ENCODE results near the gene TMEM45A.

Gene TMEM45A

DNA sequence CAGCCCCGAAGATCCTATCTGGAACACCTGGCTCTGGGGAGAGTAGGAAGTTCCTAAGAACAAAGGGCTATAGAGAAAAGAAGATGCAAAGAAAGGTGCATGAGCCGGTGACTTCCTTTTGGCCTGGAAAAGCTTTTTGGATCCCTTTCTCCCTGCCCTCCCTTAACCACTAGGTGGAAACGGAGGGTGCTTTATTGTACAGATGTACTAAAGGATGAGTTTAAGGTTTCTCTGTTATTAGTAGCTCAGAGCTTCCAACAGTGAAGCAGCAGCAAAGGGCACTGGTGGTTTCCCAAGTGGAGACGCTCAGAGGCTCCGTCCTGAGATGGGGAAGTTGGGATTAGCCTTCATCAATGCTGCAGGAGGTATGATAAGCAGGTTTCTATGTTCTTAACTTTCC lies 111.0 kb downstream of the TMEM45A start:
- no peak overlapping the region for H3K27ac ChIP-seq (ENCODE audit: low read length)

DNA sequence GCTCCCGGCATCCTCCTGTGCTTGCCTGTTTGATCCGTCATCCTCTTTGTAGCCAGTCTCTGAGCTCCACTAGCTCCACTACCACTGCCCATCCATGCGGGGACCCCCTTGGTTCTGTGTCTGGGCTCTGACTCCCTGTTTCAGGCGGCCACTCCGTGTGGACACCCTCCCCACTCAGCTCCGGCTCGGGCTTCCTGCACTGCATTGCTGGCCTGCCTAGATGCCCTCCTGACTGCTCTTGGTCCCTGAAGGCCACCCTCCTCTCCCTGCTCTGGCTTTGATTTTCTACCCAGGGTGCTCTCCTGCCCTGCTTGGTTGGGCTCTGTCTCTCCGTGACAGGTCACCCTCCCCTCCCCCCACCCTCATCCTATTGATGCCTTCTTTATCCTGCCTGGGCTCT lies 112.9 kb downstream of the TMEM45A start:
- no peaks in the 10 kb centered on the region for H3K27me3 ChIP-seq (ENCODE audit: low read depth, low read length)
- no peaks in the 10 kb centered on the region for H3K9me3 ChIP-seq (ENCODE audit: control insufficient read depth in 1 of 2, low read length in 2 of 2)
- no peaks in the 10 kb centered on the region for H3K36me3 ChIP-seq (ENCODE audit: control insufficient read depth in 1 of 2, insufficient read depth in 2 of 2, low read length in 2 of 2)
- H3K4me1 ChIP-seq (ENCODE audit: control insufficient read depth in 1 of 2, insufficient read depth in 2 of 2, low read length in 2 of 2): peaks cover 5% of the 10 kb centered on the region in 2 donors
- H3K4me3 ChIP-seq (ENCODE audit: low read depth in 1 of 2, low read length in 2 of 2): no peak overlapping the region
- no peak overlapping the region for H3K27ac ChIP-seq (ENCODE audit: low read length)

More for the DNA sequence above, 111.0 kb downstream of the TMEM45A start:
- peak overlapping the region; percentile 19 to 28 for H3K4me3 ChIP-seq (ENCODE audit: low read depth in 1 of 2, low read length in 2 of 2)
- H3K27me3 ChIP-seq (ENCODE audit: low read depth, low read length): no peaks in the 10 kb centered on the region
- H3K9me3 ChIP-seq (ENCODE audit: control insufficient read depth in 1 of 2, low read length in 2 of 2): no peaks in the 10 kb centered on the region
- peaks cover 5% of the 10 kb centered on the region in 2 donors for H3K4me1 ChIP-seq (ENCODE audit: control insufficient read depth in 1 of 2, insufficient read depth in 2 of 2, low read length in 2 of 2)
- H3K36me3 ChIP-seq (ENCODE audit: control insufficient read depth in 1 of 2, insufficient read depth in 2 of 2, low read length in 2 of 2): no peaks in the 10 kb centered on the region

DNA sequence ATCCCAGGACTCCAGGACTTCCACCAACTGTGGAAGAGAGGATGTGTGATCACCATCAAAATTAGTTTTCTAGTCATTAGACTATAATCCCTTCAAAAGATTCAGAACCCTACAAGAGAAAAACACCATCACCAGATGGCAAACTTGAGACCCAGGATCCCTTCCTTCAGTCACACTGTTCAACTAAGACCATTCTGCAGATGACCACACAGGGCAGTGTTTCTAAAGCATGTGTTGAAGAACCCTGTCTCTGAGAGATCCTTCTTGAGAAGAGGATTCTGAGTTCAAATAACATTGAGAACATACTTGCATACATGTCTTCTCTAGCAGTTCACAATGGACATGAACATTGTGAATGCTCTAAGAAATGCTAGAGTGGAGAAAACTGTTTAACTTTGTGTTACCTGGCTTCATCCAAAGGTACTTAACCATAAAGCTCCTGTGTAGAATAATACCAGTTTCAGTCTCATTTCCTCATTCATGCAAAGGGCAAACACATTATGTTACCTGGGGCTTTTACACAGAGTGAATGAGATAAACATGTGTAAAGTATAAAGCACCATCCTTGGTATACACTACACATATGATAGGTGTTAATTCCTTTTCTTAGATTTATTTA lies 114.6 kb downstream of the TMEM45A start:
- no peak overlapping the region for H3K27ac ChIP-seq (ENCODE audit: low read length)
- H3K27me3 ChIP-seq (ENCODE audit: low read depth, low read length): no peaks in the 10 kb centered on the region
- no peak overlapping the region for H3K4me3 ChIP-seq (ENCODE audit: low read depth in 1 of 2, low read length in 2 of 2)
- no peaks in the 10 kb centered on the region for H3K9me3 ChIP-seq (ENCODE audit: control insufficient read depth in 1 of 2, low read length in 2 of 2)
- H3K36me3 ChIP-seq (ENCODE audit: control insufficient read depth in 1 of 2, insufficient read depth in 2 of 2, low read length in 2 of 2): no peaks in the 10 kb centered on the region
- peaks cover 5% of the 10 kb centered on the region in 2 donors for H3K4me1 ChIP-seq (ENCODE audit: control insufficient read depth in 1 of 2, insufficient read depth in 2 of 2, low read length in 2 of 2)

DNA sequence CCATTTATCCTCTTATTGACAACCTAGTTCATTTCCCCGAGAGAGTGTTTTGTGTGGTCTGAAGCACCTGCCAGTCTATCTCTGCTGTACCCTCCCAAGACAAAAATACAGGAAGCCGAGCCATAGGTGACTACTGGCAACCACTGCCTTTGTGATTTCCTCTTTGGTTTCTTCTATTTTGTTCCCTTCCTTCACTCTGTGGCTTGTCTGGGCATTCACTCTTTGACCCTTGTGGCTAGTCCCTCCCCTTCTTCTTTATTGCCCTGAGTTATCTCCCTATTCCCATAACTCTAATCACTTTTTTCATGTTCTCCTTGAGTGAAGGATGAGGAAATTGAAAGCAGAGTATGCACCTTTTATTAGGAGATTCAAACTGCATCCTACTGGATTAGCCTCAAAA lies 116.9 kb downstream of the TMEM45A start, which contains the start of gene ADGRG7:
TSS of gene ADGRG7 (plus strand) at position 297 of the 400 bp plus-strand sequence. CDS start 256 bp downstream, outside the sequence.
- Histone ChIP-seq H3K27ac (ENCODE audit: low read length) (peak within 1 kb of the TSS; percentile 53), H3K36me3 (ENCODE audit: control insufficient read depth in 1 of 2, insufficient read depth in 2 of 2, low read length in 2 of 2) (no peaks in the 10 kb centered on the region), H3K9me3 (ENCODE audit: control insufficient read depth in 1 of 2, low read length in 2 of 2) (no peaks in the 10 kb centered on the region), H3K27me3 (ENCODE audit: low read depth, low read length) (no peaks in the 10 kb centered on the region), H3K4me3 (ENCODE audit: low read depth in 1 of 2, low read length in 2 of 2) (peak within 1 kb of the TSS in 1 of 2 donors; percentile 32), H3K4me1 (ENCODE audit: control insufficient read depth in 1 of 2, insufficient read depth in 2 of 2, low read length in 2 of 2) (no peaks in the 10 kb centered on the region)

DNA sequence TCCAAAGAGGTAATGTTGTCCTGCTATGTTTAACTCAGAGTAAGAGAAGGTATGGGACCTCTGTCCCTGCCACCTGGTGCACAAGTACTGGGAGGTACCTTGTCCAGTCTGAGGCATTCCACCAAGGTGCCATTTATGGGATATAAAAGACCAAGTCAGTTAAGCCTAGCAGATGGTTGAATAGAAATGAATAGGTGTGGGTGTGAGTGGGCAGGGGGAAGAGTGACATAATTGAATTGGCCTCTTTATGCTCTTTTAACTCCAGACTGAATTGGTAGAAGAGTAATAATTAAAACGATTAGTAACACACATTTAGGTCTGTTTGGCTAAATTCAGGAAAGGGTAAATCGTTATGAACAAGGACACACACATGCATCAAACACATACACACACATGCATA lies 117.5 kb downstream of the TMEM45A start:
- peak overlapping the region in 1 of 2 donors; percentile 32 for H3K4me3 ChIP-seq (ENCODE audit: low read depth in 1 of 2, low read length in 2 of 2)

DNA sequence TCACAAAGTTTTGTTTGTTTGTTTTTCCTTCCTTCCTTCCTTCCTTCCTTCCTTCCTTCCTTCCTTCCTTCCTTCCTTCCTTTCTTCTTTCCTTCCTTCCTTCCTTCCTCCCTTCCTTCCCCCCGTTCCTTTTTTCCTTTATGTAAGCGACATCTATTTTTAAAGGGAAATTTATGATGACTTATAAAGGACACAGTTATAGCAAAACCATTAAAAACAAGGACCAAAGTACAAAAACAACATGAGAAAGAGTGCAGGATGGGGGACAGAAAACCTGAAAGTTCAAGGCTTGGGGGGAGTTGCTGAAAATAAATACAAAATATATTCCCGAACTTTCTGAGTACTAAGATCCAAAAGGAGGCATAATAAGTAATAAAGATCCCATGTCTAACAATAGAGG lies 118.8 kb downstream of the TMEM45A start:
- Histone ChIP-seq H3K27ac (ENCODE audit: low read length) (peak overlapping the region; percentile 72), H3K36me3 (ENCODE audit: control insufficient read depth in 1 of 2, insufficient read depth in 2 of 2, low read length in 2 of 2) (no peaks in the 10 kb centered on the region), H3K4me1 (ENCODE audit: control insufficient read depth in 1 of 2, insufficient read depth in 2 of 2, low read length in 2 of 2) (no peaks in the 10 kb centered on the region), H3K27me3 (ENCODE audit: low read depth, low read length) (no peaks in the 10 kb centered on the region), H3K9me3 (ENCODE audit: control insufficient read depth in 1 of 2, low read length in 2 of 2) (no peaks in the 10 kb centered on the region), H3K4me3 (ENCODE audit: low read depth in 1 of 2, low read length in 2 of 2) (peak overlapping the region in 1 of 2 donors; percentile 32)

More for the DNA sequence above, 117.5 kb downstream of the TMEM45A start:
- H3K36me3 ChIP-seq (ENCODE audit: control insufficient read depth in 1 of 2, insufficient read depth in 2 of 2, low read length in 2 of 2): no peaks in the 10 kb centered on the region
- H3K9me3 ChIP-seq (ENCODE audit: control insufficient read depth in 1 of 2, low read length in 2 of 2): no peaks in the 10 kb centered on the region
- H3K27me3 ChIP-seq (ENCODE audit: low read depth, low read length): no peaks in the 10 kb centered on the region
- H3K4me1 ChIP-seq (ENCODE audit: control insufficient read depth in 1 of 2, insufficient read depth in 2 of 2, low read length in 2 of 2): no peaks in the 10 kb centered on the region
- H3K27ac ChIP-seq (ENCODE audit: low read length): peak overlapping the region; percentile 53

DNA sequence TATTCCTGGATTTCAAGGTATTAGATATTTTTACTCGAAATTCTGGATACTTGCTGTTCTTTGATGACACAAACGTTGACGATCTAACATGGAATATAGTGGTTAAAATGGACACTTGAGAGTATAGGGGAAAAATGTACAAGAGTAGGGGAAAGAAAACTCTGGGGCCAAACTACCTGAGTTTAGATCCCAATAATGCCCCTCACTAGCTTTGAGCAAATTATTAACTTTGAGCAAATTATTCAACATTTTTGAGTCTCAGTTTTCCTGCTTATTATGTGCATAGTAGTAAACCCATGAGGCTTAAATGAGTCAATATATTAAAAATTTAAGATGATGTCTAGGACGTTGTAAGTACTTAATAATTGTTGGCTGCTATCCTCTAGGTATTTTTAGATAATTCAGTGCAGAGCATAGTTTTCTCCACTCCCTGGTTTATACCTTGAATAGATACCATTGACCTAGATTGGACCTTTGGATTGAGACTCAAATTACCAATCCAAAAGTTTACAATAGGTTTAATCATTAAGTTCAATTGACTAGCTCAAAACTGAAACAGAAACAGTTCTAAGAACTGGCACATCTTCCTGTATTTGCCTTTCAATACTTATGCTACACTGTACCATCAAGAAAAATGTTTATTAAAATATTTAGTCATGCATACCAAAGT lies 121.4 kb downstream of the TMEM45A start:
- no peaks in the 10 kb centered on the region for H3K4me1 ChIP-seq (ENCODE audit: control insufficient read depth in 1 of 2, insufficient read depth in 2 of 2, low read length in 2 of 2)
- no peaks in the 10 kb centered on the region for H3K36me3 ChIP-seq (ENCODE audit: control insufficient read depth in 1 of 2, insufficient read depth in 2 of 2, low read length in 2 of 2)
- H3K9me3 ChIP-seq (ENCODE audit: control insufficient read depth in 1 of 2, low read length in 2 of 2): no peaks in the 10 kb centered on the region
- H3K4me3 ChIP-seq (ENCODE audit: low read depth in 1 of 2, low read length in 2 of 2): no peak overlapping the region
- H3K27ac ChIP-seq (ENCODE audit: low read length): peak overlapping the region; percentile 24
- no peaks in the 10 kb centered on the region for H3K27me3 ChIP-seq (ENCODE audit: low read depth, low read length)

DNA sequence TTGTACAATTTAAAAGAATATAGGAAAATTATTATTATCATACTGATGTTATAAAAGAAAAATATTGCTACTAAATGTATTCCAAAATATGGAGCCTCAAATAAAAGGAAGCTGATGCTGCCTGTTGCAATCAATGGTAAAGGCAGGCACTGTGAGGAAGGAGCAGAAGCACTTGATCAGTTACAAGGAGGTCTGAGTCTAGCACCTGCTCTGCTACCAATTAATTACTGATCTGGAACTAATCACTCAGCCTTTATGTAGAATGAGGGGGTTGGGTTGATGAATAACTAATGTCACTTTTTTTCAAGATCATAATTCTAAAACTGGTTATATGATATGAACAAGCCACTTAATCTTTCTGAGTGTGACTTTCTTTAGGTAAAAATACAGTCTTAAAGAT lies 122.5 kb downstream of the TMEM45A start:
- Histone ChIP-seq H3K4me3 (ENCODE audit: low read depth in 1 of 2, low read length in 2 of 2) (no peak overlapping the region), H3K9me3 (ENCODE audit: control insufficient read depth in 1 of 2, low read length in 2 of 2) (no peaks in the 10 kb centered on the region), H3K4me1 (ENCODE audit: control insufficient read depth in 1 of 2, insufficient read depth in 2 of 2, low read length in 2 of 2) (no peaks in the 10 kb centered on the region), H3K27me3 (ENCODE audit: low read depth, low read length) (no peaks in the 10 kb centered on the region), H3K27ac (ENCODE audit: low read length) (no peak overlapping the region), H3K36me3 (ENCODE audit: control insufficient read depth in 1 of 2, insufficient read depth in 2 of 2, low read length in 2 of 2) (no peaks in the 10 kb centered on the region)

DNA sequence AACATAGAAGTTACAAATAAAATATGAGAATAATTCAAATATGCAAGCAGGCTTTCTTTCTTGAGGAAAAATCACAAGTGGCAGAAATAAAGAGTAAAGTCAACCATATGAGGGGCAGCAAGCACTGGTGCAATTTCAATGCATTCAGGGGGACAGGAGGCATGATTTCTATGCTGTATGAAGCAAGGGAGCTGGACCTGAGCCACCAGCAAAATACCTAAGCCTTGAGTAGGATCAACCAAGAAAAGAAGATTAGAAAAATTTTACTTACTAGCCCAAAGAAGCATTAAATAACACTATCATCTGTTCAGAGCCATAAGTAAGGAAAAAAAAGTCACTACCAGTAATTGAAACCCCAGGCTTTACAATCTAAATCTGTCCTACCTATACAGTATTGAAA lies 123.3 kb downstream of the TMEM45A start:
- Histone ChIP-seq H3K27me3 (ENCODE audit: low read depth, low read length) (no peaks in the 10 kb centered on the region), H3K4me3 (ENCODE audit: low read depth in 1 of 2, low read length in 2 of 2) (no peak overlapping the region), H3K27ac (ENCODE audit: low read length) (no peak overlapping the region), H3K36me3 (ENCODE audit: control insufficient read depth in 1 of 2, insufficient read depth in 2 of 2, low read length in 2 of 2) (no peaks in the 10 kb centered on the region), H3K9me3 (ENCODE audit: control insufficient read depth in 1 of 2, low read length in 2 of 2) (no peaks in the 10 kb centered on the region), H3K4me1 (ENCODE audit: control insufficient read depth in 1 of 2, insufficient read depth in 2 of 2, low read length in 2 of 2) (no peaks in the 10 kb centered on the region)

DNA sequence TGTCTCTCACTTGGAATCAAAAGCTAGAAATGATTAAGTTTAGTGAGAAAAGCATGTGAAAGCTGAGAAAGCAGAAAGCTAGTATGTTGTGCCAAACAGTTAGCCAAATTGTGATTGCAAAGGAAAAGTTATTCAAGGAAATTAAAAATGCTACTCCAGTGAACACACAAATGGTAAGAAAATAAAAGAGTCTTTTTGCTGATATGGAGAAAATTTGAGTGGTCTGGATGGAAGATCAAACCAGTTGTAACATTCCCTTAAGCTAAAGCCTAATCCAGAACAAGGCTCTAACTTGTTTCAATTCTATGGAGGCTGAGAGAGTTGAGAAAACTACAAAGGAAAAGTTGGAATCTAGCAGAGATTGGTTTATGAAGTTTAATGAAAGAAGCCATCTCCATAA lies 128.8 kb downstream of the TMEM45A start:
- no peaks in the 10 kb centered on the region for H3K27me3 ChIP-seq (ENCODE audit: low read depth, low read length)
- no peaks in the 10 kb centered on the region for H3K4me1 ChIP-seq (ENCODE audit: control insufficient read depth in 1 of 2, insufficient read depth in 2 of 2, low read length in 2 of 2)
- no peak overlapping the region for H3K27ac ChIP-seq (ENCODE audit: low read length)
- H3K9me3 ChIP-seq (ENCODE audit: control insufficient read depth in 1 of 2, low read length in 2 of 2): no peaks in the 10 kb centered on the region
- no peaks in the 10 kb centered on the region for H3K36me3 ChIP-seq (ENCODE audit: control insufficient read depth in 1 of 2, insufficient read depth in 2 of 2, low read length in 2 of 2)
- H3K4me3 ChIP-seq (ENCODE audit: low read depth in 1 of 2, low read length in 2 of 2): no peak overlapping the region

All from muscle layer of duodenum (tissue), 2 donors.